GM19193 (cell line): ENCODE results near the gene MSH4.
A peak's percentile ranks its signal among the peaks of the same experiment; 100 is the strongest.

ENCODE experiments used
- POLR2A ChIP-seq: IDR thresholded peaks from 4 replicates; pipeline ENCODE4 v1.6.1; 2011; ENCODE audit not compliant: insufficient read depth, insufficient read length; ENCODE audit errors: extremely low read depth

Gene MSH4

GRCh38 chr1:75796376-75797272 lies at the start of gene MSH4:
MSH4 (plus strand) TSS chr1:75796882; CDS start chr1:75796986, 104 bp downstream.
- TF ChIP-seq POLR2A, result peak; percentile 53

- TF ChIP-seq POLR2A, result no peak
Observed at GRCh38 chr1:75764057-75764655, 32.5 kb upstream of the MSH4 start.

- no peak for TF ChIP-seq POLR2A
Observed at GRCh38 chr1:75765697-75766355, 30.9 kb upstream of the MSH4 start.

GRCh38 chr1:75768016-75768415 lies 28.7 kb upstream of the MSH4 start:
- TF ChIP-seq POLR2A, result no peak

GRCh38 chr1:75770761-75771160 lies 25.9 kb upstream of the MSH4 start:
- no peak for TF ChIP-seq POLR2A

GRCh38 chr1:75771978-75772377 lies 24.7 kb upstream of the MSH4 start:
- no peak for TF ChIP-seq POLR2A

- TF ChIP-seq POLR2A, result no peak
Observed at GRCh38 chr1:75785320-75785982, 11.2 kb upstream of the MSH4 start.

GRCh38 chr1:75785983-75786853 lies 10.5 kb upstream of the MSH4 start, which contains the start of gene RABGGTB:
RABGGTB (plus strand) TSS chr1:75786256; CDS start chr1:75786272, 16 bp downstream.
- TF ChIP-seq POLR2A, result peak; percentile 99

- TF ChIP-seq POLR2A, result no peak
Observed at GRCh38 chr1:75786901-75787493, 9.7 kb upstream of the MSH4 start.

GRCh38 chr1:75787524-75787923 lies 9.2 kb upstream of the MSH4 start:
- no peak for TF ChIP-seq POLR2A

- TF ChIP-seq POLR2A, result no peak
Observed at GRCh38 chr1:75789988-75790387, 6.7 kb upstream of the MSH4 start.

- no peak for TF ChIP-seq POLR2A
Observed at GRCh38 chr1:75791022-75791421, 5.7 kb upstream of the MSH4 start.

GRCh38 chr1:75792091-75792490 lies 4.6 kb upstream of the MSH4 start:
- TF ChIP-seq POLR2A, result no peak

GRCh38 chr1:75794382-75794781 lies 2.3 kb upstream of the MSH4 start:
- TF ChIP-seq POLR2A, result no peak

GRCh38 chr1:75795703-75796193 lies 934 bp upstream of the MSH4 start:
- peak; percentile 37 for TF ChIP-seq POLR2A
